ENCODE data around the gene NOL4L.

DNA sequence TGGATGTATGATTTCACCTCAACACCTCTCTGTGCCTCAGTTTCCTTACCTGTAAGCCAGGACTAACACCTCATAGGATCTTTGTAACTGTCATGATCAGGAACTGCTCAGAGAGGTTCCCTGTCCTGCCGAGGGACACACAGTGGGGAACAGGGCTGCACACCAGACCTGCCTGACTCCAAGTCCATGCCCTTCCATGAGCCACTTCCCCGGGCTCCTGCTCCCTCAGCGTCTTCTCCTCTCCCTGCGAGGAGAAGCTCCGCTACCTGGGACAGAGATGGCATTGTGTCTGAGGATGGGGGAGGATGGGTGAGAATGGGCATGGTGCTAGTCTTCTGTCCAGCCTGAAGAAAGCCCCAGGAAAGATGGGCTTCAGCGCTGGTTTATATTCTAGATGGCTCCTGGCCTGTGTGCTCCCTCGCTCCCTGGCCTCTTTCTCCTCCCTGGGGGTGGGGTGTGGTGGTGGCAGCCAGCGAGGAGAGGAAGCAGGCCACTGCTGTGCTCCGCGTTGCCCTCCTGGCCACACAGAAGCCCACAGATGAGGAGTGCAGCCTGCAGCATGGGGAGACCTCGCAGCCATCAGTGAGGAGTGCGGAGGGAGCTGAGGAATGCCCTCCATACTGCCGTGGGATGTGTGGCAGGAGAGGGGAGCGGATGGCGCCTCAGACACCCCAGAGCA lies 67.1 kb downstream of the NOL4L start:
- TF ChIP-seq, protein P1, sequence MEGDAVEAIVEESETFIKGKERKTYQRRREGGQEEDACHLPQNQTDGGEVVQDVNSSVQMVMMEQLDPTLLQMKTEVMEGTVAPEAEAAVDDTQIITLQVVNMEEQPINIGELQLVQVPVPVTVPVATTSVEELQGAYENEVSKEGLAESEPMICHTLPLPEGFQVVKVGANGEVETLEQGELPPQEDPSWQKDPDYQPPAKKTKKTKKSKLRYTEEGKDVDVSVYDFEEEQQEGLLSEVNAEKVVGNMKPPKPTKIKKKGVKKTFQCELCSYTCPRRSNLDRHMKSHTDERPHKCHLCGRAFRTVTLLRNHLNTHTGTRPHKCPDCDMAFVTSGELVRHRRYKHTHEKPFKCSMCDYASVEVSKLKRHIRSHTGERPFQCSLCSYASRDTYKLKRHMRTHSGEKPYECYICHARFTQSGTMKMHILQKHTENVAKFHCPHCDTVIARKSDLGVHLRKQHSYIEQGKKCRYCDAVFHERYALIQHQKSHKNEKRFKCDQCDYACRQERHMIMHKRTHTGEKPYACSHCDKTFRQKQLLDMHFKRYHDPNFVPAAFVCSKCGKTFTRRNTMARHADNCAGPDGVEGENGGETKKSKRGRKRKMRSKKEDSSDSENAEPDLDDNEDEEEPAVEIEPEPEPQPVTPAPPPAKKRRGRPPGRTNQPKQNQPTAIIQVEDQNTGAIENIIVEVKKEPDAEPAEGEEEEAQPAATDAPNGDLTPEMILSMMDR (IDR thresholded peaks at IDR 0.05), result no peak
- no peak for TF ChIP-seq POLR2A (IDR thresholded peaks at IDR 0.05)
